Endothelial cell of umbilical vein (primary cell): ENCODE measurements around the gene RIMS3. TPM values are rescaled to one million over a fixed set of nuclear protein-coding genes. Genes with fewer than 3 reads are reported as not detected.
A peak's percentile ranks its signal among the peaks of the same experiment; 100 is the strongest.

Experiments
- BruUV-seq: library from RNA; stranded (reverse); fragments of 400-500 nt; replicated peaks from 2 replicates; lab custom pipeline; 2021; lab: Mats Ljungman, UMichigan
- CTCF ChIA-PET: fragments of 300-600, 350-600 bp; sonication (Branson Sonifier 250); formaldehyde crosslinking; loops from one replicate; lab custom pipeline; 2021; ENCODE audit warnings: antibody characterized with exemption, inconsistent platforms; lab: Charles Lee
- POLR2A ChIA-PET: fragments of 300-600, 350-600 bp; sonication (Branson Sonifier 250); formaldehyde crosslinking; loops from one replicate; lab custom pipeline; 2021; ENCODE audit warnings: antibody characterized with exemption, inconsistent platforms; lab: Charles Lee
- DNase-seq: peaks from one replicate; pipeline ENCODE4 v3.0.0-alpha.2; 2011; ENCODE audit warnings: low read depth, low spot score
- FAIRE-seq: peaks from 2 replicates; lab custom pipeline; 2011; peaks lifted over from hg19 to GRCh38; lab: Jason Lieb, UNC
- H2AFZ ChIP-seq: 2 replicates; pipeline ENCODE4 v1.6.0; 2012; ENCODE audit warnings: low read depth, low read length, control low read depth, inconsistent platforms
- H3K27ac ChIP-seq: 2 replicates; pipeline ENCODE4 v1.5.1; 2011; ENCODE audit warnings: low read depth, mild to moderate bottlenecking, control low read depth, low read length, moderate library complexity; ENCODE audit not compliant: insufficient read depth
- H3K27me3 ChIP-seq, 2 experiments: 2 replicates each; pipeline versions ENCODE4 v1.6.0 to v1.6.1; 2011; ENCODE audit warnings: low read length in 2 of 2, mixed read lengths in 1 of 2; ENCODE audit not compliant: control insufficient read depth in 2 of 2, insufficient read depth in 2 of 2
- H3K36me3 ChIP-seq, 2 experiments: 2 replicates in 1 of 2; 3 replicates in 1 of 2; pipeline ENCODE4 v1.5.1; 2011; ENCODE audit warnings: low read length in 2 of 2, mild to moderate bottlenecking in 1 of 2, moderate library complexity in 1 of 2; ENCODE audit not compliant: control insufficient read depth in 2 of 2, insufficient read depth in 2 of 2; ENCODE audit errors: extremely low read depth in 1 of 2
- H3K4me1 ChIP-seq: 3 replicates; pipeline ENCODE4 v1.5.1; 2011; ENCODE audit warnings: mild to moderate bottlenecking, low read length; ENCODE audit not compliant: control insufficient read depth, insufficient read depth; ENCODE audit errors: extremely low read depth
- H3K4me2 ChIP-seq: 2 replicates; pipeline ENCODE4 v1.6.1; 2011; ENCODE audit warnings: low read length, control low read depth, mixed read lengths; ENCODE audit not compliant: insufficient read depth
- H3K4me3 ChIP-seq, 3 experiments: fragments of 200-600 bp in 1 of 3; sonication (generic), shearing (Covaris generic) in 1 of 3; replicated peaks in 1 of 3; 2 replicates each; pipeline ENCODE4 v1.5.1; 2011 to 2016; ENCODE audit warnings: control low read depth in 3 of 3, low read length in 3 of 3, mild to moderate bottlenecking in 2 of 3, inconsistent platforms in 1 of 3, low read depth in 1 of 3, moderate library complexity in 1 of 3; ENCODE audit not compliant: insufficient read depth in 1 of 3
- H3K79me2 ChIP-seq: 2 replicates; pipeline ENCODE4 v1.6.0; 2012; ENCODE audit warnings: low read length, inconsistent platforms; ENCODE audit not compliant: control insufficient read depth, insufficient read depth
- H3K9ac ChIP-seq: replicated peaks from 2 replicates; pipeline ENCODE3; 2011; ENCODE audit warnings: low read length, control low read depth; ENCODE audit not compliant: insufficient read depth; ENCODE audit errors: extremely low read depth
- H3K9me1 ChIP-seq: replicated peaks from 3 replicates; pipeline ENCODE4 v1.6.0; 2011; ENCODE audit warnings: mild to moderate bottlenecking, low read length; ENCODE audit not compliant: control insufficient read depth, insufficient read depth; ENCODE audit errors: extremely low read depth
- H3K9me3 ChIP-seq: replicated peaks from 2 replicates; pipeline ENCODE4 v1.5.1; 2012; ENCODE audit warnings: low read length, inconsistent platforms; ENCODE audit not compliant: control insufficient read depth, insufficient read depth
- H4K20me1 ChIP-seq: replicated peaks from 2 replicates; pipeline ENCODE3; 2011; ENCODE audit warnings: mild to moderate bottlenecking, low read length; ENCODE audit not compliant: control insufficient read depth, insufficient read depth; ENCODE audit errors: extremely low read depth
- EZH2 ChIP-seq: IDR thresholded peaks from 2 replicates; pipeline ENCODE4 v1.6.1; 2012; ENCODE audit warnings: borderline replicate concordance, low read depth, mild to moderate bottlenecking, moderate library complexity, low read length, inconsistent platforms; ENCODE audit not compliant: severe bottlenecking
- FOS ChIP-seq: IDR thresholded peaks from 2 replicates; pipeline ENCODE4 v1.6.1; 2011; ENCODE audit warnings: mild to moderate bottlenecking, low read length, moderate library complexity, borderline replicate concordance; ENCODE audit not compliant: insufficient read depth
- GATA2 ChIP-seq: IDR thresholded peaks from 2 replicates; pipeline ENCODE4 v1.7.0; 2011; ENCODE audit warnings: low read depth, mild to moderate bottlenecking, moderate library complexity, mixed read lengths, low read length; ENCODE audit not compliant: insufficient read length, insufficient read depth
- JUN ChIP-seq: IDR thresholded peaks from 2 replicates; pipeline ENCODE4 v1.6.1; 2011; ENCODE audit warnings: borderline replicate concordance, low read depth; ENCODE audit not compliant: insufficient read length, insufficient read depth
- MYC ChIP-seq: IDR thresholded peaks from one replicate; pipeline ENCODE4 v1.6.1; 2011; ENCODE audit warnings: mild to moderate bottlenecking, low read depth, low read length
- POLR2A ChIP-seq: IDR thresholded peaks from 2 replicates; pipeline ENCODE4 v1.6.1; 2012; ENCODE audit warnings: low read depth, mild to moderate bottlenecking, control low read depth, low read length
- POLR2AphosphoS5 ChIP-seq: IDR thresholded peaks from 2 replicates; pipeline ENCODE4 v1.6.1; 2012; ENCODE audit warnings: low read depth, mild to moderate bottlenecking, control low read depth, low read length, moderate library complexity; ENCODE audit not compliant: insufficient read depth
- dilution Hi-C: fragments of 300-500 bp; cut with MboI; formaldehyde crosslinking; loops from one replicate; pipeline ENCODE4 v1.15.0; 2019; ENCODE audit warnings: low sequenced_read_pairs; ENCODE audit not compliant: extremely low pct_ligation_motif_present
- intact Hi-C: fragments of 100-400 bp; cut with micrococcal nuclease; formaldehyde crosslinking; loops from one replicate; pipeline ENCODE4 v1.10.0; 2022
- polyA plus RNA-seq, 4 experiments: library from polyadenylated mRNA; depleted of rRNA in 3 of 4; stranded (reverse) in 3 of 4; unstranded in 1 of 4; fragments of >200 nt; gene quantifications; 2 replicates each; pipeline versions ENCODE4 v1.2.1 to v1.2.3, GENCODE V29; 2011 to 2012; ENCODE audit warnings: missing spikeins in 1 of 4
- total RNA-seq: library from RNA; stranded (reverse); gene quantifications from 2 replicates; pipeline ENCODE4 v1.2.3, GENCODE V29; 2021
- TF ChIP-seq, protein P1 (sequence below), 2 donors: IDR thresholded peaks; 1 replicate in 1 of 2; 2 replicates in 1 of 2; pipeline ENCODE4 v1.5.1; 2011; ENCODE audit warnings: low read length in 2 of 2, mild to moderate bottlenecking in 2 of 2, moderate library complexity in 2 of 2, control low read depth in 1 of 2, inconsistent platforms in 1 of 2, low read depth in 1 of 2; ENCODE audit not compliant: insufficient read depth in 1 of 2; ENCODE audit errors: extremely low read depth in 1 of 2
- TF ChIP-seq, protein P2 (sequence below): IDR thresholded peaks from 2 replicates; pipeline ENCODE4 v1.6.1; 2011; ENCODE audit not compliant: insufficient read depth, insufficient read length

Gene RIMS3
- total and polyA plus RNA-seq, 2 donors (not counting 3 experiments of a cell fraction or from before 2014, with no cell fraction given), result 0.14 to 0.15 TPM

DNA sequence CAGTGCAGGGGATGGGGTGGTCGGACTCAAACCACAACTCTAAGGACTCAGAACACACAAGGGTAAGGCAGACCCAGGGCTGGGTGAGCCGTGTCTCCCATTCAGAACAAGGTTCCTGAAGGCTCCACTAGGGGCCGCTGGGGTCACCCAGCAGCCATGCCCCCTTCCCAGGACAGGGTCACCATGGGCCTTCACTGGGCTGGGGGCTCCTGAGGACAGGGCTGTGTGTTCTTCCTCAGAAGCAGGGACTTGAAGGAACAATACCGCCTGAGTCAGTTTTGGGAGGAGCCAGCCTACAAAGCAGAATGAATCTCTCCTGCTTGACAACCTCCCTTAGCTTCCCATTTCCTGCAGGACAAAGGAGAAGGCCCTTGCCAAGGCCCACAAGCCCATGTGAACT, 15.4 kb downstream of the RIMS3 start:
- TF ChIP-seq, protein P1, sequence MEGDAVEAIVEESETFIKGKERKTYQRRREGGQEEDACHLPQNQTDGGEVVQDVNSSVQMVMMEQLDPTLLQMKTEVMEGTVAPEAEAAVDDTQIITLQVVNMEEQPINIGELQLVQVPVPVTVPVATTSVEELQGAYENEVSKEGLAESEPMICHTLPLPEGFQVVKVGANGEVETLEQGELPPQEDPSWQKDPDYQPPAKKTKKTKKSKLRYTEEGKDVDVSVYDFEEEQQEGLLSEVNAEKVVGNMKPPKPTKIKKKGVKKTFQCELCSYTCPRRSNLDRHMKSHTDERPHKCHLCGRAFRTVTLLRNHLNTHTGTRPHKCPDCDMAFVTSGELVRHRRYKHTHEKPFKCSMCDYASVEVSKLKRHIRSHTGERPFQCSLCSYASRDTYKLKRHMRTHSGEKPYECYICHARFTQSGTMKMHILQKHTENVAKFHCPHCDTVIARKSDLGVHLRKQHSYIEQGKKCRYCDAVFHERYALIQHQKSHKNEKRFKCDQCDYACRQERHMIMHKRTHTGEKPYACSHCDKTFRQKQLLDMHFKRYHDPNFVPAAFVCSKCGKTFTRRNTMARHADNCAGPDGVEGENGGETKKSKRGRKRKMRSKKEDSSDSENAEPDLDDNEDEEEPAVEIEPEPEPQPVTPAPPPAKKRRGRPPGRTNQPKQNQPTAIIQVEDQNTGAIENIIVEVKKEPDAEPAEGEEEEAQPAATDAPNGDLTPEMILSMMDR (IDR thresholded peaks at IDR 0.05; ENCODE audit: extremely low read depth in 1 of 2, insufficient read depth in 1 of 2, low read depth in 1 of 2, low read length in 2 of 2), result peak; percentile 26 to 33
- no peak for TF ChIP-seq JUN
- TF ChIP-seq POLR2A, result no peak
- intact Hi-C loops (no loop called here), dilution Hi-C loops (no loop called here)
- no peak overlapping the region for H3K27ac ChIP-seq
- no peak overlapping the region for H3K9ac ChIP-seq
- H3K36me3 ChIP-seq, result no peaks in the 10 kb centered on the region
- no peaks in the 10 kb centered on the region for H3K9me1 ChIP-seq
- no peaks in the 10 kb centered on the region for H4K20me1 ChIP-seq
- H3K27me3 ChIP-seq, result peaks cover 3 to 10% of the 10 kb centered on the region in 2 experiments
- no peak overlapping the region for H2AFZ ChIP-seq
- DNase-seq, result no peak
- BruUV-seq, result no TSS peak
- peaks cover 5% of the 10 kb centered on the region for H3K4me1 ChIP-seq
- no peaks in the 10 kb centered on the region for H3K9me3 ChIP-seq
- CTCF ChIA-PET, result interaction anchor here (0.6 to 1.0 kb wide), 3 partner anchors 11 to 303 kb away, joined by 3 to 5 read pairs (median 4); no protein-coding TSS in a partner anchor
- peak; percentile 35 for FAIRE-seq
- H3K4me2 ChIP-seq, result no peak overlapping the region
- no peaks in the 10 kb centered on the region for H3K79me2 ChIP-seq
- H3K4me3 ChIP-seq, result no peak overlapping the region
- POLR2A ChIA-PET, result no interaction called here

DNA sequence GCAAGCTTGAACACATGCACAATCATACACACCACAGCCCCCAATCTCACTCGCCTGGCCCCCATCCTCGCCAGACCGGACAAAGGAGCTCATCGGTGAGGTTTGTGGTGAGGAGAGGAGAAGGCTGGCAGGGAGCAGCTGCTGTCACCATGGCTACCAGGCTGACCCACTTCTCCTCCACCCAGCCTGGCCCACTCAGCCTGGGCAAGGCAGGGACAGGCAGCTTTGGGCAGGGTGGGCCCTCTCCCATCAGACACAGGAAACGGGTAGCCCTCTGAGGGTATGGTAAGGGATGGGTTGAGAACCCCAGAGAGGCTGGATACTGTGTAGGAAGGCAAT, 15.9 kb downstream of the RIMS3 start:
- Histone ChIP-seq H3K4me2 (no peak overlapping the region), H3K9ac (no peak overlapping the region), H3K27ac (no peak overlapping the region), H3K4me1 (peaks cover 5% of the 10 kb centered on the region), H3K36me3 (no peaks in the 10 kb centered on the region), H3K79me2 (no peaks in the 10 kb centered on the region), H3K9me1 (no peaks in the 10 kb centered on the region), H2AFZ (no peak overlapping the region), H3K27me3 (peaks cover 3 to 10% of the 10 kb centered on the region in 2 experiments), H4K20me1 (no peaks in the 10 kb centered on the region), H3K4me3 (no peak overlapping the region), H3K9me3 (no peaks in the 10 kb centered on the region)
- FAIRE-seq (no peak), DNase-seq (no peak)
- intact Hi-C loops, result no loop called here
- TF ChIP-seq, protein P2, sequence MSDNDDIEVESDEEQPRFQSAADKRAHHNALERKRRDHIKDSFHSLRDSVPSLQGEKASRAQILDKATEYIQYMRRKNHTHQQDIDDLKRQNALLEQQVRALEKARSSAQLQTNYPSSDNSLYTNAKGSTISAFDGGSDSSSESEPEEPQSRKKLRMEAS, result no peak
- TF ChIP-seq GATA2 (no peak), POLR2AphosphoS5 (no peak), EZH2 (no peak), MYC (no peak), JUN (no peak), POLR2A (no peak), FOS (no peak)
- TF ChIP-seq, protein P1 (IDR thresholded peaks at IDR 0.05; ENCODE audit: extremely low read depth in 1 of 2, insufficient read depth in 1 of 2, low read depth in 1 of 2, low read length in 2 of 2), result no peak
- ChIA-PET CTCF (interaction anchor here (0.6 to 2.6 kb wide), 4 partner anchors 11 to 303 kb away, joined by 3 to 7 read pairs (median 4); no protein-coding TSS in a partner anchor), POLR2A (no interaction called here)
- no TSS peak for BruUV-seq
- dilution Hi-C loops, result no loop called here
